ENCODE data around the gene GALNT10.

The GALNT10 gene

GRCh38 chr5:154403234-154403633 is 212.7 kb downstream of the GALNT10 start:
- DNase-seq (ENCODE audit: low spot score) = no peak
- in situ Hi-C loops (cut with MboI; ENCODE audit: low pct_unique_long_range_greater_than_20kb, low sequenced_read_pairs, unreplicated experiment) = no loop called here
- no peak for TF ChIP-seq CTCF (IDR thresholded peaks at IDR 0.05; ENCODE audit: extremely low read depth, insufficient read depth, missing control alignments)

GRCh38 chr5:154403776-154404387 is 213.3 kb downstream of the GALNT10 start:
- TF ChIP-seq CTCF (IDR thresholded peaks at IDR 0.05; ENCODE audit: extremely low read depth, insufficient read depth, missing control alignments) = no peak
- in situ Hi-C loops (cut with MboI; ENCODE audit: low pct_unique_long_range_greater_than_20kb, low sequenced_read_pairs, unreplicated experiment) = no loop called here
- DNase-seq (ENCODE audit: low spot score) = no peak

GRCh38 chr5:154405078-154405792 is 214.7 kb downstream of the GALNT10 start:
- in situ Hi-C loops (cut with MboI; ENCODE audit: low pct_unique_long_range_greater_than_20kb, low sequenced_read_pairs, unreplicated experiment) = no loop called here
- DNase-seq (ENCODE audit: low spot score) = peak; percentile 85
- TF ChIP-seq CTCF (IDR thresholded peaks at IDR 0.05; ENCODE audit: extremely low read depth, insufficient read depth, missing control alignments) = peak; percentile 94

DNA sequence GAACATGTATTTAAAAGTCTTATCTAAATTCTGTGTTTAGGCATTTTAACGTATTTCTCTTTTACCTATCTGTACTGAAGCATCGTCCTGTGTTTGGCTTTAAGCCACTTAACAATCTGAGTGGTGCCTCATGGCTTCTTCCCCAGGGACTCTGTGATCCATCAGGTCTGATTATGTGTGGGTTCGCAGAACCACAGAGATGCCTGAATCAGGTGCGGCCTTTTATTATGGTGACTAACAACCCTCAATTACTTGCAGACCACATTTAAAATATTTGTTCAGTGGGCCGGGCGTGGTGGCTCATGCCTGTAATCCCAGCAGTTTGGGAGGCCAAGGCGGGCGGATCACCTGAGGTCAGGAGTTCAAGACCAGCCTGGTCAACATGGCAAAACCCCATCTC is 215.7 kb downstream of the GALNT10 start:
- TF ChIP-seq CTCF (IDR thresholded peaks at IDR 0.05; ENCODE audit: extremely low read depth, insufficient read depth, missing control alignments) = no peak
- in situ Hi-C loops (cut with MboI; ENCODE audit: low pct_unique_long_range_greater_than_20kb, low sequenced_read_pairs, unreplicated experiment) = no loop called here
- DNase-seq (ENCODE audit: low spot score) = no peak

GRCh38 chr5:154406826-154407225 is 216.3 kb downstream of the GALNT10 start:
- no peak for DNase-seq (ENCODE audit: low spot score)
- in situ Hi-C loops (cut with MboI; ENCODE audit: low pct_unique_long_range_greater_than_20kb, low sequenced_read_pairs, unreplicated experiment) = no loop called here
- no peak for TF ChIP-seq CTCF (IDR thresholded peaks at IDR 0.05; ENCODE audit: extremely low read depth, insufficient read depth, missing control alignments)

DNA sequence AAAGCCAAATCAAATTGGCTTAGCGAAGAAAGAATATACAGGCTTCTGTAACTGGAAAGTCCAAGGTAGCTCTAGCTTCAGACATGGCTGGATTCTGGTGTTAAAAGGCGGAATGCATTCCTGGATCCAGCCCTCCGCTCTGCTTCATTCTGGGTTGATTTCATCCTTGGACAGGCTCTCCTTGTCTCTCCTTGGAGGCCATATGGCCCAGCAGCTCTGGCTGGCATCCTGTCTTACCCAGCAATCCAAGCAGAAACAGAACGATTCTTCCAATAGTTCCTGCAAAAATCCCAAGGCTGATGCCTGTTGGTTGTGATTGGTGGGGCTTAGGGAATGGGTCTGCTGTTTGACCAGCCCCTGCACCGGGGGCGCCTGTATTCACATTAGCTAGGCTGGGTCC is 218.3 kb downstream of the GALNT10 start:
- no peak for TF ChIP-seq CTCF (IDR thresholded peaks at IDR 0.05; ENCODE audit: extremely low read depth, insufficient read depth, missing control alignments)
- in situ Hi-C loops (cut with MboI; ENCODE audit: low pct_unique_long_range_greater_than_20kb, low sequenced_read_pairs, unreplicated experiment) = no loop called here
- DNase-seq (ENCODE audit: low spot score) = no peak

All from GM13977 (cell line).